Muscle of leg (tissue), 11 donors: ENCODE data around the gene SENP2. TPM values are rescaled to one million over a fixed set of nuclear protein-coding genes. Genes with fewer than 3 reads are reported as not detected.
A peak's percentile ranks its signal among the peaks of the same experiment; 100 is the strongest.

ENCODE experiments used
- DNase-seq: peaks from one replicate; pipeline ENCODE4 v3.0.0; 2013
- H3K27ac ChIP-seq: one replicate; pipeline ENCODE4 v1.5.1; 2013; ENCODE audit warnings: mild to moderate bottlenecking, low read length, control low read depth
- H3K27me3 ChIP-seq: one replicate; pipeline ENCODE4 v1.6.1; 2013; ENCODE audit warnings: low read length; ENCODE audit not compliant: control insufficient read depth, insufficient read depth
- H3K36me3 ChIP-seq: one replicate; pipeline ENCODE4 v1.6.1; 2013; ENCODE audit warnings: low read length; ENCODE audit not compliant: control insufficient read depth, insufficient read depth
- H3K4me1 ChIP-seq: one replicate; pipeline ENCODE4 v1.6.1; 2013; ENCODE audit warnings: low read length; ENCODE audit not compliant: control insufficient read depth, insufficient read depth
- H3K4me3 ChIP-seq: one replicate; pipeline ENCODE4 v1.5.1; 2013; ENCODE audit warnings: low read length, control low read depth
- H3K9me3 ChIP-seq: replicated peaks from 2 replicates; pipeline ENCODE4 v1.6.1; 2013; ENCODE audit warnings: low read depth, low read length; ENCODE audit not compliant: control insufficient read depth
- WGBS: methylation state at CpG from one replicate; pipeline ENCODE4 v1.1.5; 2013; ENCODE audit warnings: missing lambda C conversion rate; ENCODE audit not compliant: insufficient coverage; 5-methylcytosine and 5-hydroxymethylcytosine counted together
- polyA plus RNA-seq, 8 donors: library from polyadenylated mRNA; unstranded; fragments of 120-200 nt; gene quantifications; one replicate each; pipeline versions ENCODE4 v1.2.1 to v1.2.3, GENCODE V29; 2013; ENCODE audit warnings: inconsistent platforms in 1 of 8, low replicate concordance in 1 of 8; ENCODE audit not compliant: insufficient read length in 8 of 8, insufficient read depth in 1 of 8
- total RNA-seq: library from RNA; stranded (reverse); fragments of 120-200 nt; gene quantifications from one replicate; pipeline ENCODE4 v1.2.4, GENCODE V29; 2013

Gene SENP2
- total and polyA plus RNA-seq, 9 donors, result 23.8 to 40.1 (median 35.0) TPM

DNA sequence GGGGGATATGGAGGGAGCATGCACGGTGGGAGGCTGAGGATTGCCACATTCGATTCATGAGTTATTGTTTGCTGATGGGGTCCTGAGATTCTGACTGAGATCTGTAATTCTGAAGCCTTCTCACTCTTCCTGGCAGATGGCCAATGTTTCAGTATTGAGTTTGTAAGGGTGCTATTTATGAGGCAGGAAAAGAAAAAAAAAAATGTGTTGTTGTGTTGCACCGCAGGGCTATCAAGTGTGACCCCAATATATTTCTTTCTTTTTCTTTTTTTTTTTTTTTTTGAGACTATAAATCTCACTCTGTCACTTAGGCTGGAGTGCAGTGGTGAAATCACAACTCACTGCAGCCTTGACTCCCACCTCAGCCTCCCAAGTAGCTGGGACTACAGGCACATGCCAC is 3.2 kb upstream of the SENP2 start:
- WGBS, result no CpG with 5 or more reads among the region's 3 CpGs
- Histone ChIP-seq H3K27ac (no peak overlapping the region), H3K4me1 (peaks cover 12% of the 10 kb centered on the region), H3K36me3 (no peaks in the 10 kb centered on the region), H3K27me3 (peaks cover 3% of the 10 kb centered on the region), H3K4me3 (no peak overlapping the region), H3K9me3 (no peaks in the 10 kb centered on the region)
- no peak for DNase-seq

GRCh38 chr3:185583925-185584324 is 2.2 kb upstream of the SENP2 start:
- peaks cover 3% of the 10 kb centered on the region for H3K27me3 ChIP-seq
- H3K9me3 ChIP-seq, result no peaks in the 10 kb centered on the region
- no peaks in the 10 kb centered on the region for H3K36me3 ChIP-seq
- H3K4me3 ChIP-seq, result no peak overlapping the region
- H3K4me1 ChIP-seq, result peaks cover 12% of the 10 kb centered on the region
- no peak for DNase-seq
- no peak overlapping the region for H3K27ac ChIP-seq
- 53% methylated on average over 3 of the region's 6 CpGs for WGBS

DNA sequence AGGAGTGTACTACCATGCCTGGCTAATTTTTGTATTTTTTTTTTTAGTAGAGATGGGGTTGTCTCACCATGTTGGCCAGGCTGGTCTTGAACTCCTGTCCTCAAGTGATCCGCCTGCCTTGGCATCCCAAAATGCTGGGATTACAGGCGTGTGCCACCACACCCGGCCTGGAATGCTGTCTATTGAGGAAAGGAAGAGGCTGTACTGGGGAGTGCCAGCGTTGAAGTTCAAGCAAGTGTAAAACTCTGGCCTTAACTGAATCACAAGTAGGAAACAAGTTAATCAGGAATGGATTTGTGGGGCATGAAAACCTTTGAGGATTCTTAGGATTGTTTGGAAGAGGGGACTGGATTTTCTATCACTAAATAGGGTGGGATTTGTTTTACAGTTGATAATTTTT is 1.4 kb upstream of the SENP2 start:
- Histone ChIP-seq H3K4me3 (no peak overlapping the region), H3K27ac (no peak overlapping the region), H3K4me1 (peaks cover 12% of the 10 kb centered on the region), H3K36me3 (no peaks in the 10 kb centered on the region), H3K27me3 (peaks cover 3% of the 10 kb centered on the region), H3K9me3 (no peaks in the 10 kb centered on the region)
- DNase-seq, result no peak
- WGBS, result 88% methylated on average over 4 of the region's 4 CpGs

DNA sequence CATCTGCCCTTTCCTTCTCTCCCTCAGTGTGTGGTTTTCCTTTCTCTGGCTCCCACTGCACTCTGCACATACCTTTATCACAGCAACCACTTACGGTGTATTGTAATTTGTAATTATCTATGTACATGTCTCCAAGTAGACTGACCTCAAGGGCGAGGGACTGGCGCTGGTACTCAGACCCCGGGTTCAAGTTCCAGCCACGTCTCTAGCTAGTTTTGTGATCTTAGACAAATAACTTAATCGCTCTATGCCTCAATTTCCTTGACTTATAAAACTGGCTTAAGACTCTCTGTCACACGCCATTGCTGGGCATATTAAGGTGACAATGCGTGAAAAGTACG is 607 bp upstream of the SENP2 start:
- peaks cover 12% of the 10 kb centered on the region for H3K4me1 ChIP-seq
- 54% methylated on average over 4 of the region's 9 CpGs for WGBS
- no peaks in the 10 kb centered on the region for H3K36me3 ChIP-seq
- peak overlapping the region; percentile 93 for H3K27ac ChIP-seq
- H3K4me3 ChIP-seq, result peak overlapping the region; percentile 100
- peaks cover 3% of the 10 kb centered on the region for H3K27me3 ChIP-seq
- DNase-seq, result no peak
- no peaks in the 10 kb centered on the region for H3K9me3 ChIP-seq

DNA sequence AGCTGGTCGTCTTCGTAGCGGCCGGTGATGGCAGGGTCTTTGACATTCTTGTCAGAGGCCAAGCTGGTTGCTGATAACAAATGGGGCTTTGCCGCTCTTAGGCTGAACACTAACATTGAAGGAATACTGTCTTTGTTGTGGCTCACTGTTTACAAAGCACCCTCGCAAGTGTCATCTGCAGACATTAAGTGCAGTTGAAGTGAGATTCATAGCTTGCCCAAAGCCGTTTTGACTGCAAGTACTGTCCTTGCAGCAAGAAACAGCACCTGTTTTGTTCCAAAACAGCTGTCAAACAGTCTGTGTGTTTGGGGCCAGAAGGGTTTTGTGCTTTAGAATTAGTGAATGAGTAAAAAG is 568 bp downstream of the SENP2 start:
- DNase-seq, result peak; percentile 57
- Histone ChIP-seq H3K36me3 (peaks cover 3% of the 10 kb centered on the region), H3K9me3 (no peaks in the 10 kb centered on the region), H3K27ac (peak overlapping the region; percentile 98), H3K27me3 (peaks cover 3% of the 10 kb centered on the region), H3K4me3 (peak overlapping the region; percentile 100), H3K4me1 (peaks cover 12% of the 10 kb centered on the region)
- 0% methylated on average over 7 of the region's 7 CpGs for WGBS

- WGBS, result 80% methylated on average over 1 of the region's 3 CpGs
- Histone ChIP-seq H3K4me1 (no peaks in the 10 kb centered on the region), H3K36me3 (peaks cover 27% of the 10 kb centered on the region), H3K27ac (no peak overlapping the region), H3K27me3 (no peaks in the 10 kb centered on the region), H3K4me3 (no peak overlapping the region), H3K9me3 (no peaks in the 10 kb centered on the region)
- no peak for DNase-seq
These were observed 8.0 kb downstream of the SENP2 start for GRCh38 chr3:185594073-185594472.

- no peaks in the 10 kb centered on the region for H3K27me3 ChIP-seq
- no peaks in the 10 kb centered on the region for H3K4me1 ChIP-seq
- no CpG with 5 or more reads among the region's 4 CpGs for WGBS
- DNase-seq, result no peak
- no peaks in the 10 kb centered on the region for H3K9me3 ChIP-seq
- no peak overlapping the region for H3K4me3 ChIP-seq
- no peak overlapping the region for H3K27ac ChIP-seq
- peaks cover 33% of the 10 kb centered on the region for H3K36me3 ChIP-seq
These were observed 9.4 kb downstream of the SENP2 start for GRCh38 chr3:185595526-185595925.

DNA sequence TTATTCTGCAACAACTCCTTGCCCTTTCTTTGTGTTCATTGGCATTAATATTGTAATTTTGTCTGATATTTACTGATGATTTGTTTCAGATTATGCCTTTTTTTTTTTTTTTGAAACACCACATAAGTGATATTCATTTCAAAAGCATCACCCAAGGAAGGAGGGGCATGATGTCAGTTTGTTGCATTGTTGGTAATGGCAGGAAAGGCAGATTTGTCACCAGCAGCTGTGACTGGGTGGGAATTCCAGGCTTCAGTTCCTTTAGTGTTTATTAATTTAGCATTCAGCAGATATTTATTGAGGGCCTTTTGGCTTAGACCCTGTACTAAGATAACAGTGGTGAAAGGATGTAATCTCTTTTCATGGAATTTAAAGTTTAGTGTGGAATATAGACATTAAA is 19.5 kb downstream of the SENP2 start:
- H3K36me3 ChIP-seq, result peaks cover 48% of the 10 kb centered on the region
- no peak for DNase-seq
- H3K4me1 ChIP-seq, result no peaks in the 10 kb centered on the region
- H3K27ac ChIP-seq, result no peak overlapping the region
- H3K27me3 ChIP-seq, result no peaks in the 10 kb centered on the region
- H3K9me3 ChIP-seq, result no peaks in the 10 kb centered on the region
- H3K4me3 ChIP-seq, result no peak overlapping the region

GRCh38 chr3:185606196-185606595 is 20.1 kb downstream of the SENP2 start:
- Histone ChIP-seq H3K27ac (no peak overlapping the region), H3K4me3 (no peak overlapping the region), H3K4me1 (no peaks in the 10 kb centered on the region), H3K36me3 (peaks cover 52% of the 10 kb centered on the region), H3K27me3 (no peaks in the 10 kb centered on the region), H3K9me3 (no peaks in the 10 kb centered on the region)
- no peak for DNase-seq
- WGBS, result 79% methylated on average over 2 of the region's 4 CpGs

- no peak overlapping the region for H3K4me3 ChIP-seq
- H3K4me1 ChIP-seq, result no peaks in the 10 kb centered on the region
- no peaks in the 10 kb centered on the region for H3K9me3 ChIP-seq
- no CpG with 5 or more reads among the region's 6 CpGs for WGBS
- DNase-seq, result no peak
- H3K27me3 ChIP-seq, result no peaks in the 10 kb centered on the region
- H3K36me3 ChIP-seq, result peaks cover 50% of the 10 kb centered on the region
- H3K27ac ChIP-seq, result no peak overlapping the region
These were observed 26.9 kb downstream of the SENP2 start for GRCh38 chr3:185613016-185613415.

DNA sequence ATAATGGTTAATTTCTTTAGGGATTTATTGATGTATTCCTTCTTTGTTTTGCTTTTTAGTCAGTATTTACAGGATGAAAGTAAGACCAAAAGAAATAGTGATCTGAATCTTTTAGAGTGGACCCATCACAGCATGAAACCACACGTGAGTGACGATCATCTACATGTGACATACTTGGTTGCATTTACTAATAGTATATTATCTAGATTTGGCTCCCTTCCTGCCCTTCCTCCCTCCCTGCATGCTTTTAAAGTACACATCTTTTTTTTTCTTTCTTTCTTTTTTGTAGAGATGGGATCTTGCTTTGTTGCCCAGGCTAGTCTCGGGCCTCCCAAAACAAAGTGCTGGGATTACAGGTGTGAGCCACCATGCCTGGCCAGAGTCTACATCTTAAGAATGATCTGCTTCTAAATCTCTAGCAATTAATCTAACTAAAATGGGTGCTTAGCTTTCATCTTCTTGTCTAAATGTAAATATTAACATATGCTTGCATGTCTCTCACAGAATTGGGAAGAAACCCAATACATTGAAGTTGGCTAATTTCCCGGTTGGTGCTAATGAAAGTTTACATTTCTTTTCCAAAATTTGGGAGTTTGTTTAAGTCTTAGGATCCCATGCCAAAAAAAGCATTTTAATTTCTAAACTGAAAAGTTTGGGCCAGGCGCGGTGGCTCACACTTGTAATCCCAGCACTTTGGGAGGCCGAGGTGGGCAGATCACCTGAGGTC is 38.0 kb downstream of the SENP2 start:
- H3K27me3 ChIP-seq, result no peaks in the 10 kb centered on the region
- H3K36me3 ChIP-seq, result peaks cover 41% of the 10 kb centered on the region
- no peaks in the 10 kb centered on the region for H3K4me1 ChIP-seq
- no peak overlapping the region for H3K4me3 ChIP-seq
- 96% methylated on average over 3 of the region's 7 CpGs for WGBS
- no peaks in the 10 kb centered on the region for H3K9me3 ChIP-seq
- H3K27ac ChIP-seq, result no peak overlapping the region
- DNase-seq, result no peak
